ENCODE results near the gene CD99L2. TPM values are rescaled to one million over a fixed set of nuclear protein-coding genes. Genes with fewer than 3 reads are reported as not detected.

The CD99L2 gene
- total RNA-seq, 1 experiment from 2014 or later: 29.5 TPM

DNA sequence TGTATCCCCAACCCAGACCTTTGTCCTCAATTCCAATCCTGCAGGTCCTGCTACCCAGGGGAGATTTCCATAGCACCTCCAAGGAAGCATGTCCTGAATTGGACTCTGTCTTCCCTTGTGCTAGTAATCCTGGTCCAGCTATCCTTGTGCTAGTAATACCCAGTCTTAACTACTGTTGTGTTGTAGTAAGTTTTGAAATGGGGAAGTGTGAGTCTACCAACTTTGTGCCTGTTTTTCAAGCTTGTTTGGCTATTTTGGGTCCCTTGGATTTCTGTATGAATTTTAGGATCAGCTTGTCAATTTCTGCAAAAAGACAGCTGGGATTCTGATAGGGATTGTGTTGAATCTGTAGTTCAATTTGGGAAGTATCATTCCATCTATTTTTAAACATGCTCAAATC is 51.4 kb downstream of the CD99L2 start:
- Histone ChIP-seq H3K36me3 (ENCODE audit: insufficient read depth, low read length, poor library complexity, severe bottlenecking) (no peaks in the 10 kb centered on the region), H3K27ac (ENCODE audit: low read depth, low read length, poor library complexity, severe bottlenecking) (no peak overlapping the region), H3K27me3 (replicated peaks; ENCODE audit: insufficient read depth, low read depth, low read length, poor library complexity) (no peaks in the 10 kb centered on the region), H3K4me3 (ENCODE audit: low read depth, low read length, poor library complexity, severe bottlenecking) (no peak overlapping the region), H3K4me1 (ENCODE audit: insufficient read depth, low read length, poor library complexity, severe bottlenecking) (no peaks in the 10 kb centered on the region), H3K9me3 (ENCODE audit: low read depth, low read length, poor library complexity, severe bottlenecking) (no peaks in the 10 kb centered on the region)
- TF ChIP-seq, protein P1, sequence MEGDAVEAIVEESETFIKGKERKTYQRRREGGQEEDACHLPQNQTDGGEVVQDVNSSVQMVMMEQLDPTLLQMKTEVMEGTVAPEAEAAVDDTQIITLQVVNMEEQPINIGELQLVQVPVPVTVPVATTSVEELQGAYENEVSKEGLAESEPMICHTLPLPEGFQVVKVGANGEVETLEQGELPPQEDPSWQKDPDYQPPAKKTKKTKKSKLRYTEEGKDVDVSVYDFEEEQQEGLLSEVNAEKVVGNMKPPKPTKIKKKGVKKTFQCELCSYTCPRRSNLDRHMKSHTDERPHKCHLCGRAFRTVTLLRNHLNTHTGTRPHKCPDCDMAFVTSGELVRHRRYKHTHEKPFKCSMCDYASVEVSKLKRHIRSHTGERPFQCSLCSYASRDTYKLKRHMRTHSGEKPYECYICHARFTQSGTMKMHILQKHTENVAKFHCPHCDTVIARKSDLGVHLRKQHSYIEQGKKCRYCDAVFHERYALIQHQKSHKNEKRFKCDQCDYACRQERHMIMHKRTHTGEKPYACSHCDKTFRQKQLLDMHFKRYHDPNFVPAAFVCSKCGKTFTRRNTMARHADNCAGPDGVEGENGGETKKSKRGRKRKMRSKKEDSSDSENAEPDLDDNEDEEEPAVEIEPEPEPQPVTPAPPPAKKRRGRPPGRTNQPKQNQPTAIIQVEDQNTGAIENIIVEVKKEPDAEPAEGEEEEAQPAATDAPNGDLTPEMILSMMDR (conservative IDR thresholded peaks at IDR 0.05; ENCODE audit: low read depth, low read length): no peak
- TF ChIP-seq EZH2 (IDR thresholded peaks at IDR 0.05; ENCODE audit: borderline replicate concordance, low read depth, low read length, poor library complexity, severe bottlenecking): no peak
- no TSS peak for BruUV-seq (replicated peaks)
- intact Hi-C loops (cut with micrococcal nuclease; ENCODE audit: unreplicated experiment): no loop called here
- POLR2A ChIA-PET (ENCODE audit: low non-redundant PET): no interaction called here
- CTCF ChIA-PET: no interaction called here
- DNase-seq (ENCODE audit: low spot score): no peak

DNA sequence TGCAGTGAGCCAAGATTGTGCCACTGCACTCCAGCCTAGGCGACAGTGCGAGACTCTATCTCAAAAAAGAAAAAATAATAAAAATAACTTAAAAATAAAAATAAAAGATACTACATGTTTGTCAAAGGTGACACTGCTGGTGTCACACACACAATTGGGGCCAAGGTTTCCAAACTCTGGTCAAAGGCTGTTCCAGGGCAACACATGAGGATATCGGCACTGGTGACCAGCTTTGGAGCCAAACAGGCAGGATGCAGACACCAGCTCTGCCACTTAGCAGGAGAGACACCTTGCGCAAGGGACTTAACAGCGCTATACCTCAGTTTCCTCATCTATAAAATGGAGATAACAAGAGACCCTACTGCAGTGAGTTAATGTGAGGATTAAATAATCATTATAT is 52.3 kb downstream of the CD99L2 start:
- Histone ChIP-seq H3K4me3 (ENCODE audit: low read depth, low read length, poor library complexity, severe bottlenecking) (no peak overlapping the region), H3K27ac (ENCODE audit: low read depth, low read length, poor library complexity, severe bottlenecking) (no peak overlapping the region), H3K27me3 (replicated peaks; ENCODE audit: insufficient read depth, low read depth, low read length, poor library complexity) (no peaks in the 10 kb centered on the region), H3K4me1 (ENCODE audit: insufficient read depth, low read length, poor library complexity, severe bottlenecking) (no peaks in the 10 kb centered on the region), H3K36me3 (ENCODE audit: insufficient read depth, low read length, poor library complexity, severe bottlenecking) (no peaks in the 10 kb centered on the region), H3K9me3 (ENCODE audit: low read depth, low read length, poor library complexity, severe bottlenecking) (no peaks in the 10 kb centered on the region)
- no peak for TF ChIP-seq EZH2 (IDR thresholded peaks at IDR 0.05; ENCODE audit: borderline replicate concordance, low read depth, low read length, poor library complexity, severe bottlenecking)
- TF ChIP-seq, protein P1 (conservative IDR thresholded peaks at IDR 0.05; ENCODE audit: low read depth, low read length): no peak
- BruUV-seq (replicated peaks): no TSS peak
- no peak for DNase-seq (ENCODE audit: low spot score)
- intact Hi-C loops (cut with micrococcal nuclease; ENCODE audit: unreplicated experiment): no loop called here
- ChIA-PET CTCF (no interaction called here), POLR2A (ENCODE audit: low non-redundant PET) (no interaction called here)

DNA sequence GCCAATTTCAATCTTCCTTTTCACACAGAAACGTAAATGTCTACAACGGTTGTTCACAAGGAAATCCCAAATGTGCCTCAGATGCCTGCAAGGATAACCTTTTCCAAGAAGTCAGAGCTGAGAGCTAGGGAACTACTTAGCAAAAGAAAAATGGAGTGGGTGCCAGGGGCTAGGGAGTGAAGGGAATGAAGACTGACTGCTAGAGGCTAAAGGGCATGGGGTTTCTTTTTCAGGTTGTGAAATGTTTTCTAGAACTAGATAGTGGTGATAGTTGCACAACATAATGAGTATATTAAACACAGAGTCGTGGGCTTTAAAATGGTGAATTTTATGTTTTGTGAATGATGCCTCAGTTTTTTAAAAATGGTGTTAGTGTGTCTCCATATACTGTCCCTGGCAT is 53.4 kb downstream of the CD99L2 start:
- Histone ChIP-seq H3K27ac (ENCODE audit: low read depth, low read length, poor library complexity, severe bottlenecking) (no peak overlapping the region), H3K9me3 (ENCODE audit: low read depth, low read length, poor library complexity, severe bottlenecking) (no peaks in the 10 kb centered on the region), H3K36me3 (ENCODE audit: insufficient read depth, low read length, poor library complexity, severe bottlenecking) (no peaks in the 10 kb centered on the region), H3K27me3 (replicated peaks; ENCODE audit: insufficient read depth, low read depth, low read length, poor library complexity) (no peaks in the 10 kb centered on the region), H3K4me1 (ENCODE audit: insufficient read depth, low read length, poor library complexity, severe bottlenecking) (no peaks in the 10 kb centered on the region), H3K4me3 (ENCODE audit: low read depth, low read length, poor library complexity, severe bottlenecking) (no peak overlapping the region)
- no peak for TF ChIP-seq EZH2 (IDR thresholded peaks at IDR 0.05; ENCODE audit: borderline replicate concordance, low read depth, low read length, poor library complexity, severe bottlenecking)
- TF ChIP-seq, protein P1 (conservative IDR thresholded peaks at IDR 0.05; ENCODE audit: low read depth, low read length): no peak
- ChIA-PET POLR2A (ENCODE audit: low non-redundant PET) (no interaction called here), CTCF (no interaction called here)
- BruUV-seq (replicated peaks): no TSS peak
- no peak for DNase-seq (ENCODE audit: low spot score)
- intact Hi-C loops (cut with micrococcal nuclease; ENCODE audit: unreplicated experiment): no loop called here

All from A673 (cell line).